ENCODE data around the gene GCSAM.

The GCSAM gene

GRCh38 chr3:112104774-112105173 is 28.3 kb downstream of the GCSAM start:
- DNase-seq (ENCODE audit: low read depth in 2 of 2): no peak

- peak; percentile 45 to 57 for DNase-seq (ENCODE audit: low read depth in 2 of 2)
These were observed 31.1 kb downstream of the GCSAM start for GRCh38 chr3:112101916-112102315.

GRCh38 chr3:112097378-112097777 is 35.7 kb downstream of the GCSAM start:
- DNase-seq (ENCODE audit: low read depth in 2 of 2): peak; percentile 96

- DNase-seq (ENCODE audit: low read depth in 2 of 2): no peak
These were observed 36.9 kb downstream of the GCSAM start for GRCh38 chr3:112096176-112096575.

GRCh38 chr3:112095731-112096130 is 37.3 kb downstream of the GCSAM start:
- no peak for DNase-seq (ENCODE audit: low read depth in 2 of 2)

- DNase-seq (ENCODE audit: low read depth in 2 of 2): no peak
These were observed 39.9 kb downstream of the GCSAM start for GRCh38 chr3:112093180-112093522.

- DNase-seq (ENCODE audit: low read depth in 2 of 2): no peak
These were observed 40.4 kb downstream of the GCSAM start for GRCh38 chr3:112092496-112093179.

GRCh38 chr3:112090887-112091586 is 42.0 kb downstream of the GCSAM start:
- no peak for DNase-seq (ENCODE audit: low read depth in 2 of 2)

GRCh38 chr3:112089956-112090886 is 42.8 kb downstream of the GCSAM start:
- DNase-seq (ENCODE audit: low read depth in 2 of 2): no peak

- DNase-seq (ENCODE audit: low read depth in 2 of 2): no peak
These were observed 44.1 kb downstream of the GCSAM start for GRCh38 chr3:112088944-112089343.

GRCh38 chr3:112087746-112088145 is 45.3 kb downstream of the GCSAM start:
- DNase-seq (ENCODE audit: low read depth in 2 of 2): no peak

- no peak for DNase-seq (ENCODE audit: low read depth in 2 of 2)
These were observed 46.0 kb downstream of the GCSAM start for GRCh38 chr3:112086875-112087524.

GRCh38 chr3:112086076-112086854 is 46.8 kb downstream of the GCSAM start, which contains the start of gene C3orf52:
C3orf52 (plus strand) TSS chr3:112086389; CDS start chr3:112086408, 19 bp downstream.
- DNase-seq (ENCODE audit: low read depth in 2 of 2): no peak

- no peak for DNase-seq (ENCODE audit: low read depth in 2 of 2)
These were observed 47.3 kb downstream of the GCSAM start for GRCh38 chr3:112085735-112086075.

GRCh38 chr3:112084980-112085705 is 47.9 kb downstream of the GCSAM start:
- DNase-seq (ENCODE audit: low read depth in 2 of 2): no peak

- no peak for DNase-seq (ENCODE audit: low read depth in 2 of 2)
These were observed 49.8 kb downstream of the GCSAM start for GRCh38 chr3:112083239-112083638.

GRCh38 chr3:112078125-112079083 is 54.6 kb downstream of the GCSAM start:
- DNase-seq (ENCODE audit: low read depth in 2 of 2): no peak

GRCh38 chr3:112074616-112075497 is 58.2 kb downstream of the GCSAM start:
- DNase-seq (ENCODE audit: low read depth in 2 of 2): peak in 1 of 2 experiments; percentile 53
